ENCODE results near the gene NADK2. TPM values are rescaled to one million over a fixed set of nuclear protein-coding genes. Genes with fewer than 3 reads are reported as not detected.

Gene NADK2
- total and polyA plus RNA-seq, 9 of the 15 experiments (the other 6 are each of a cell fraction or from before 2014, with no cell fraction given), result 10.6 to 41.0 (median 24.0) TPM

DNA sequence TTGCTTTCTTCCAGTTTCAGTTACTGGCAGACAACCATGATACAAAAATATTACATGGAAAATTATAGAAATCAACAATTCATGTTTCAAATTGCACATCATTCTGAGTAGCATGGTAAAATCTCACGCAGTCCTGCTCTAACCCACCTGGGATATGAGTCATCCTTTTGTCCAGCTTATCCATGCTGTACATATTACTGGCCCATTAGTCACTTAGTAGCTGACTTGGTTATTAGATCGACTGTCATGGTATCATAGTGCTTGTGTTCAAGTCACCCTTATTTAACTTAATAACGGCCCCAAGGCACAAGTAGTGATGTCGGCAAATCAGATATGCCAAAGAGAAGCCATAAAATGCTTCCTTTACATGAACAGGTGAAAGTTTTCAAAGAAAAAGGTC, 41.2 kb downstream of the NADK2 start (continued):
- TF ChIP-seq BRD4 (IDR thresholded peaks at IDR 0.05) (no peak), MXI1 (IDR thresholded peaks at IDR 0.05; ENCODE audit: low read depth, low read length) (no peak), TFAM (CRISPR knock-in tag; conservative IDR thresholded peaks at IDR 0.05) (no peak), ZNF280A (IDR thresholded peaks at IDR 0.05; ENCODE audit: low read depth, partially characterized antibody) (no peak), HIVEP1 (CRISPR knock-in tag; IDR thresholded peaks at IDR 0.05) (no peak), ZBTB17 (CRISPR knock-in tag; IDR thresholded peaks at IDR 0.05) (no peak), PHF21A (IDR thresholded peaks at IDR 0.05; ENCODE audit: borderline replicate concordance, low read depth) (no peak), PCBP1 (IDR thresholded peaks at IDR 0.05; ENCODE audit: low read depth, low read length, poor library complexity, severe bottlenecking) (no peak), ARNT (IDR thresholded peaks at IDR 0.05) (no peak), DACH1 (IDR thresholded peaks at IDR 0.05; ENCODE audit: partially characterized antibody) (peak; percentile 19), CBX5 (IDR thresholded peaks at IDR 0.05; ENCODE audit: borderline replicate concordance, low read depth) (no peak), RAD51 (IDR thresholded peaks at IDR 0.05; ENCODE audit: borderline replicate concordance, low read depth) (no peak)
- TF ChIP-seq, protein P1, sequence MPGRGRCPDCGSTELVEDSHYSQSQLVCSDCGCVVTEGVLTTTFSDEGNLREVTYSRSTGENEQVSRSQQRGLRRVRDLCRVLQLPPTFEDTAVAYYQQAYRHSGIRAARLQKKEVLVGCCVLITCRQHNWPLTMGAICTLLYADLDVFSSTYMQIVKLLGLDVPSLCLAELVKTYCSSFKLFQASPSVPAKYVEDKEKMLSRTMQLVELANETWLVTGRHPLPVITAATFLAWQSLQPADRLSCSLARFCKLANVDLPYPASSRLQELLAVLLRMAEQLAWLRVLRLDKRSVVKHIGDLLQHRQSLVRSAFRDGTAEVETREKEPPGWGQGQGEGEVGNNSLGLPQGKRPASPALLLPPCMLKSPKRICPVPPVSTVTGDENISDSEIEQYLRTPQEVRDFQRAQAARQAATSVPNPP (IDR thresholded peaks at IDR 0.05; ENCODE audit: borderline replicate concordance, insufficient read depth, insufficient read length), result no peak
- TF ChIP-seq, protein P2, sequence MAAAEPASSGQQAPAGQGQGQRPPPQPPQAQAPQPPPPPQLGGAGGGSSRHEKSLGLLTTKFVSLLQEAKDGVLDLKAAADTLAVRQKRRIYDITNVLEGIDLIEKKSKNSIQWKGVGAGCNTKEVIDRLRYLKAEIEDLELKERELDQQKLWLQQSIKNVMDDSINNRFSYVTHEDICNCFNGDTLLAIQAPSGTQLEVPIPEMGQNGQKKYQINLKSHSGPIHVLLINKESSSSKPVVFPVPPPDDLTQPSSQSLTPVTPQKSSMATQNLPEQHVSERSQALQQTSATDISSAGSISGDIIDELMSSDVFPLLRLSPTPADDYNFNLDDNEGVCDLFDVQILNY (CRISPR knock-in tag; IDR thresholded peaks at IDR 0.05), result no peak

All from K562 (cell line).